ENCODE measurements around the gene MAML3. TPM values are rescaled to one million over a fixed set of nuclear protein-coding genes. Genes with fewer than 3 reads are reported as not detected.

The MAML3 gene
- total RNA-seq, 1 experiment from 2014 or later: 0.89 TPM

- ChIA-PET CTCF (interaction anchor here (1.1 kb wide), 1 partner anchor 12 kb away, joined by 3 read pairs; no protein-coding TSS in a partner anchor), POLR2A (no interaction called here)
- no peak overlapping the region for H3K27ac Mint-ChIP-seq (ENCODE audit: low read depth, unreplicated experiment)
- BruUV-seq (replicated peaks): no TSS peak
- no peaks in the 10 kb centered on the region for H3K36me3 Mint-ChIP-seq (ENCODE audit: insufficient read depth, unreplicated experiment)
- peaks cover 14% of the 10 kb centered on the region for H3K4me1 Mint-ChIP-seq (ENCODE audit: insufficient read depth, unreplicated experiment)
- intact Hi-C loops (cut with micrococcal nuclease): no loop called here
- no peak for TF ChIP-seq CTCF (IDR thresholded peaks at IDR 0.05; ENCODE audit: unreplicated experiment)
- no peaks in the 10 kb centered on the region for H3K9me3 Mint-ChIP-seq (ENCODE audit: unreplicated experiment)
- H3K4me3 Mint-ChIP-seq (ENCODE audit: unreplicated experiment): no peak overlapping the region
- no peaks in the 10 kb centered on the region for H3K27me3 Mint-ChIP-seq (ENCODE audit: insufficient read depth, unreplicated experiment)
- no peak for DNase-seq (ENCODE audit: unreplicated experiment)
Measured at GRCh38 chr4:140134746-140135425, 19.1 kb downstream of the MAML3 start.

- no peak for DNase-seq (ENCODE audit: unreplicated experiment)
- Mint-ChIP-seq H3K36me3 (ENCODE audit: insufficient read depth, unreplicated experiment) (no peaks in the 10 kb centered on the region), H3K27ac (ENCODE audit: low read depth, unreplicated experiment) (no peak overlapping the region), H3K27me3 (ENCODE audit: insufficient read depth, unreplicated experiment) (no peaks in the 10 kb centered on the region), H3K9me3 (ENCODE audit: unreplicated experiment) (no peaks in the 10 kb centered on the region), H3K4me3 (ENCODE audit: unreplicated experiment) (no peak overlapping the region), H3K4me1 (ENCODE audit: insufficient read depth, unreplicated experiment) (peaks cover 14% of the 10 kb centered on the region)
- POLR2A ChIA-PET: interaction anchor here (1.7 kb wide), 1 partner anchor 17 kb away, joined by 6 read pairs; no protein-coding TSS in a partner anchor
- no peak for TF ChIP-seq CTCF (IDR thresholded peaks at IDR 0.05; ENCODE audit: unreplicated experiment)
- intact Hi-C loops (cut with micrococcal nuclease): no loop called here
- no TSS peak for BruUV-seq (replicated peaks)
- CTCF ChIA-PET: interaction anchor here (0.7 kb wide), 1 partner anchor 44 kb away, joined by 3 read pairs; no protein-coding TSS in a partner anchor
Measured at GRCh38 chr4:140133576-140133975, 20.4 kb downstream of the MAML3 start.

DNA sequence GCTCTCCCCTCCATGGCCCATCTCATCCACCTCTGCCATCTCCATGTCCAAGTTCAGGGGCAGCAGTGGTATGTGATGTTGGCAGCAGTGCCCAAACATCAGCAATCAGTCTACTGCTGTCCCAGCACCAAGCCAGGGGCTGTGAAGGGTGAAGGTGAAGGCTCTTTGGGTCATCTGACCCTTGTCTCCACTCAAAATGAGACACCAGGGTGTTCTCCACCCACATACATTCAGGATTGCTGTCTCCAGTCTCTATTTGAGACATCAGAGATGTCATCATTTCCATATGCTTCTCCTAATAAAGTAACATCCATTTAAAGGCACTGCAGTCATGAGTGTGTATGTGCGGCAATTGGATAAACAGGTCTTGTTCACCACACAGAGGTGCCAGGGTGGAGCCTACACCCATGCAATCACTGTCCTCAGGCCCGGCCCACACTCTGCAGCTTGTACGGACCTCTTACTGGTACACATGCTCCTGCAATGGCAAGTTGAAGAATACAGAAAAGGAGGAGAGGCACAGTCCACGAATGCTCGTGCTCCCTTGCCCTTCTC, 22.2 kb downstream of the MAML3 start:
- Mint-ChIP-seq H3K4me1 (ENCODE audit: insufficient read depth, unreplicated experiment) (peaks cover 14% of the 10 kb centered on the region), H3K27me3 (ENCODE audit: insufficient read depth, unreplicated experiment) (no peaks in the 10 kb centered on the region), H3K9me3 (ENCODE audit: unreplicated experiment) (no peaks in the 10 kb centered on the region), H3K4me3 (ENCODE audit: unreplicated experiment) (no peak overlapping the region), H3K27ac (ENCODE audit: low read depth, unreplicated experiment) (no peak overlapping the region), H3K36me3 (ENCODE audit: insufficient read depth, unreplicated experiment) (no peaks in the 10 kb centered on the region)
- ChIA-PET CTCF (interaction anchor here (0.6 to 1.2 kb wide), 3 partner anchors 50 to 301 kb away, joined by 3 read pairs; no protein-coding TSS in a partner anchor), POLR2A (interaction anchor here (0.7 to 1.7 kb wide), 3 partner anchors 11 to 572 kb away, joined by 3 to 6 read pairs (median 3); no protein-coding TSS in a partner anchor)
- intact Hi-C loops (cut with micrococcal nuclease): no loop called here
- no peak for TF ChIP-seq CTCF (IDR thresholded peaks at IDR 0.05; ENCODE audit: unreplicated experiment)
- no TSS peak for BruUV-seq (replicated peaks)
- no peak for DNase-seq (ENCODE audit: unreplicated experiment)

- peak; percentile 75 for DNase-seq (ENCODE audit: unreplicated experiment)
- H3K4me3 Mint-ChIP-seq (ENCODE audit: unreplicated experiment): no peak overlapping the region
- intact Hi-C loops (cut with micrococcal nuclease): no loop called here
- H3K4me1 Mint-ChIP-seq (ENCODE audit: insufficient read depth, unreplicated experiment): peaks cover 7% of the 10 kb centered on the region
- no peaks in the 10 kb centered on the region for H3K27me3 Mint-ChIP-seq (ENCODE audit: insufficient read depth, unreplicated experiment)
- BruUV-seq (replicated peaks): no TSS peak
- H3K9me3 Mint-ChIP-seq (ENCODE audit: unreplicated experiment): no peaks in the 10 kb centered on the region
- no peak overlapping the region for H3K27ac Mint-ChIP-seq (ENCODE audit: low read depth, unreplicated experiment)
- ChIA-PET CTCF (no interaction called here), POLR2A (no interaction called here)
- no peak for TF ChIP-seq CTCF (IDR thresholded peaks at IDR 0.05; ENCODE audit: unreplicated experiment)
- no peaks in the 10 kb centered on the region for H3K36me3 Mint-ChIP-seq (ENCODE audit: insufficient read depth, unreplicated experiment)
Measured at GRCh38 chr4:140130677-140131076, 23.3 kb downstream of the MAML3 start.
